HEK293T (cell line): ENCODE data around the gene UAP1L1.

ENCODE experiments used
- ARNT ChIP-seq: fragments of 450-650 bp; IDR thresholded peaks from 2 replicates; pipeline ENCODE4 v1.6.1; 2017; ENCODE audit warnings: mild to moderate bottlenecking
- BHLHE40 ChIP-seq: fragments of 450-650 bp; IDR thresholded peaks from 2 replicates; pipeline ENCODE4 v1.6.1; 2016; ENCODE audit warnings: mild to moderate bottlenecking, moderate library complexity, borderline replicate concordance
- CTBP1 ChIP-seq: fragments of 450-650 bp; IDR thresholded peaks from 2 replicates; pipeline ENCODE4 v1.6.1; 2016; ENCODE audit warnings: borderline replicate concordance
- ELF4 ChIP-seq: fragments of 450-650 bp; IDR thresholded peaks from 2 replicates; pipeline ENCODE4 v1.6.1; 2017; ENCODE audit warnings: antibody characterized with exemption
- FOXA1 ChIP-seq: fragments of 450-650 bp; IDR thresholded peaks from 2 replicates; pipeline ENCODE4 v1.6.1; 2016; ENCODE audit warnings: mild to moderate bottlenecking
- FOXM1 ChIP-seq: fragments of 450-650 bp; IDR thresholded peaks from 2 replicates; pipeline ENCODE4 v1.6.1; 2017; ENCODE audit warnings: mild to moderate bottlenecking, borderline replicate concordance
- HDGF ChIP-seq: fragments of 450-650 bp; IDR thresholded peaks from 2 replicates; pipeline ENCODE4 v1.6.1; 2017; ENCODE audit warnings: antibody characterized with exemption, borderline replicate concordance
- L3MBTL2 ChIP-seq: fragments of 450-650 bp; conservative IDR thresholded peaks from 2 replicates; pipeline ENCODE4 v1.6.1; 2016; ENCODE audit warnings: mild to moderate bottlenecking
- NFRKB ChIP-seq: fragments of 450-650 bp; IDR thresholded peaks from 2 replicates; pipeline ENCODE4 v1.6.1; 2016; ENCODE audit warnings: mild to moderate bottlenecking, moderate library complexity
- SP1 ChIP-seq: fragments of 450-650 bp; IDR thresholded peaks from 2 replicates; pipeline ENCODE4 v1.6.1; 2017
- ZNF384 ChIP-seq: fragments of 450-650 bp; IDR thresholded peaks from 2 replicates; pipeline ENCODE4 v1.6.1; 2016

DNA sequence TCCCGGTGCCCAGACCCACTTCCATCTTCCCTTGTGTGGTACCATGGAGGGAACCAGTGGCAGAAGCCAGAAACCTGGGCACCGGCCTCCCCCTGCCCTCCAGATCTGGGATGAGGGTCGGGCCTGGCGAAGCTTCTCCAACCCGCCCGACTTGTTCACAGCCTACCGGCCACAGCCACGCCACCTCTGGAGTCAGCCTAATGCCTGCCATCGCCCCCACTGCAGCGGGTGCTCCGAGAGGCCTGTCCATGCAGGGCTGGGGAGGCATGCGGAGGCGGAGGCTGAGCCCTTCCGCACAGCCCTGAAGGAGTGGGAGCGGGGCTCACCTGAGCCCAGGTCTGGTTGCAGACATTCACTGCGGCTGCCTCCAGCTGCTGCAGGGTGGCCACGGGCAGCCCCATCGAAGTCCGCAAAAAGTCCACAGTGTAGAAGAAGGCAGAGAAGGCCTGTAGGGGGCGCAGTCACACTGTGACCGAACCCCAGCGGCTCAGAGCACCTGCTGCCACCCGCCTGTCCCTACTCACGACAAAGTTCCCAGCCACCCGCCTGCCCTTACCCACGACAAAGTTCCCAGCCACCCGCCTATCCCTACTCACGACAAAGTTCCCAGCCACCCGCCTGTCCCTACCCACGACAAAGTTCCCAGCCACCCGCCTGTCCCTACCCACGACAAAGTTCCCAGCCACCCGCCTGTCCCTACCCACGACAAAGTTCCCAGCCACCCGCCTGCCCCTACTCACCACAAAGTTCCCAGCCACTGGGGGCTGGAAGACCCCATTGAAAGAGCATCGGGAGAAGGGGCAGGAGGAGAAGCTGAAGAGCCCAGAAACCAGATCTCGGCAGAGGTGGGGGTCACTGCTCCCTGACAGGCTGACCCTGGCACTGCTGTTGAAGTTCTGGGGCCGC lies 27.5 kb upstream of the UAP1L1 start:
- TF ChIP-seq FOXA1: no peak
- no peak for TF ChIP-seq ELF4
- no peak for TF ChIP-seq NFRKB
- TF ChIP-seq BHLHE40: no peak
- no peak for TF ChIP-seq ARNT
- no peak for TF ChIP-seq HDGF
- TF ChIP-seq FOXM1: no peak
- no peak for TF ChIP-seq L3MBTL2
- TF ChIP-seq ZNF384: no peak
- no peak for TF ChIP-seq SP1
- TF ChIP-seq CTBP1: no peak
